Measurements from ENCODE around the gene PRKCZ.
"Not testable (repeated sequence)": the region's sequence is repeated elsewhere in the genome, so short reads cannot be mapped to it uniquely, and the experiment has no call there.

The PRKCZ gene

DNA sequence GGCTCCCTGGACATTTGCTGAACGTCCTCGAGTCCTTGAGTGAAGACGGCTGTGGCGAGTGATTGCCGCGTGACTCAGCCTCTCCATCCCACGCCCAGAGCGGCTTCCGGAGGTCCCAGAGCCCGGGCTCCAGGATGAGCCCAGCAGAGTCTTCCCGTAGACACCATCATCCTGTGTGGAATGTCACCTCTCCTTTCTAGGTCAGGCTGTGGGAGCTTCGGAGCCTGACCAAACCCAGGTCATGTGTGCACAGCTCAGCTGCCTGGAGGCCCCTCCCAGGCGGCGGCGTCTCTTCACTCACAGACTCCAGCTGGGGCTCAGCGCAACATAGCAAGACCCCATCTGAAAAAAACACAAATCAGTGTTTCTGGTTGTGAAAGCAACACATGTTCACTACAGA, 38.2 kb downstream of the PRKCZ start:
- FAIRE-seq, result no peak

DNA sequence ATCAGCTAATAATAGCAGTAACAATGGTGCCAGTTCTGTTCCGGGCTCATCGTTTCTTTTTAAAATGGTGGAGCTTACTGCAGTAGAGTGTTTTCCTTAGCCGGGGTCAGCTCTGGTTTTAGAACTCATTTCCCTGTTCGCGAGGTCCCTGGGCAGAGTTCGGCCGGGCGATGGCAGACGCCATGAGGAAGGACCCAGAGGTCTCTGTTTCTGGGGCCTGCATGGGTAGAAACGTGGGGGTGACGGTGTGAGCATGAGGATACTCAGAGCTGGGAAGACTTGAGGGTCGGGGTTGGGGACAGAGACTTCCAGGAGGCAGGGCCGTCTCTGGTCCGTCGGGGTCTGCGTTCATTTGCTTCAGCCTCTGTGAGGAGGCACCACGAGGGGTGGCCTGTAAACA, 38.8 kb downstream of the PRKCZ start:
- FAIRE-seq, result no peak

GRCh38 chr1:2090216-2090890, 40.1 kb downstream of the PRKCZ start:
- no peak for FAIRE-seq

DNA sequence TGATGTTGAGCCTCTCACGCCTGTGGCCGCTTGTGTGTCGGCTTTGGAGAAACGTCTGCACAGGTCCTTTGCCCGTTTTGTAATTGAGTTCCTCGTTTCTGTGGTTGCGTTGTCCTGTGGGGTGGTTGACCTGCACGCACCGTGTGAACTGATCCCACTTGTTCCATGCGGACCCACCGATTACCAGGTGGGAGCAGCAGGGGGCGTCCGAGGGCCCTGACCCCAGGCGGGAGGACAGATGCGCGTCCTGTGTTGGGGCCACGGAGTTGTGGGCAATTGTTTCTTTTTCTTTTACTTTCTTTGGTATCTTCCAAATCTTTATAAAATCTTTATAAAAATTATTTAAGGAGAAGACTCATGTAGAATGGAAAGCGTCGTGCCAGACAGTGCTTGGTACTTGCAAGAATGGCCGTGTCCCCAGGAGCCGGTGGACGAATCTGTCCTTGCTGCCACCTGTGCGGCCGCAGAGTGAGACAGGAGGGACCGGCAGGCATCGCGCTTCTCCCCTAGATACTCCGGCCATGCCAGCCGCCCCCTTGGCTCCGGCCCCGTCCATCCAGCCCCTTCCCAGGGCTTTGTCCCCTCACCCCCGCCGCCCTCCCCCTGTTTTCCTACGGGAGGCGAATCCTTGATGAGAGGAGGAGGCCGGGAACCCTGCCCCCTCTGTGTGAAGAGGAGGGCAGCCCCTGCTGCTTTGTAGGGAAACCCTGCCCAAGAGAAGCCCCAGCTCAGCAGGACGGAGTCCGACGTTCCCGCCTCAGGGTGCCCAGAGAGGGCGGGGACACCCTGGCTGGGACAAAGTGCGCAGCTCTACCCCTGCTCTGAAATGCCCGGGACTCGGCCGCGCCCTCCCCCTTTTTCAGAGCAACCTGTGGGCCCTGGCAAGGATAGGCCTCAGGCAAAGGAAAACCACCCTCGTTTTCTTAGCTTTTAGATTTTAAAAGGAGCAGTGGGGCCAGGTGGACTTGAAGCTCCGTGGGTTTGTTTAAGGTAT, 41.7 kb downstream of the PRKCZ start:
- no peak for FAIRE-seq

DNA sequence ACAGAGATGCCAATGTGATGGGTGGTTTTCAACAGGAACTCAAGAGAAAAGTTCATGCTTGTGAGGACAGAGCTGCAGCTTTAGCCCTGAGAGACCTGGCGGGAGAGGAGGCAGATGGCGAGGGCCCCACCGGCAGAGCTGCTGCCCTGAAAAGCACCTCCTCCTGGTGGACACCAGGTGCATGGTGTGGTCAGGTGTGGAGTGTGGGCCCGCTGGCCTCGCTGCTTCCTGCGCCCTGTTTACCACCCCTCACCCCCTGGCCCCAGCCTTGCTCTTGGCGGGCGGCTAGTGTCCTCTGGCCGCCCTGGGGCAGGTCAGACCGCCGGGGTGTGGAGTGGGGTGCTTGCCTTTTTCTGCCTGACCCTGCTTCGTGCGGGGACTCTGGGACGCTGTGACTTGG, 42.8 kb downstream of the PRKCZ start:
- no peak for FAIRE-seq

DNA sequence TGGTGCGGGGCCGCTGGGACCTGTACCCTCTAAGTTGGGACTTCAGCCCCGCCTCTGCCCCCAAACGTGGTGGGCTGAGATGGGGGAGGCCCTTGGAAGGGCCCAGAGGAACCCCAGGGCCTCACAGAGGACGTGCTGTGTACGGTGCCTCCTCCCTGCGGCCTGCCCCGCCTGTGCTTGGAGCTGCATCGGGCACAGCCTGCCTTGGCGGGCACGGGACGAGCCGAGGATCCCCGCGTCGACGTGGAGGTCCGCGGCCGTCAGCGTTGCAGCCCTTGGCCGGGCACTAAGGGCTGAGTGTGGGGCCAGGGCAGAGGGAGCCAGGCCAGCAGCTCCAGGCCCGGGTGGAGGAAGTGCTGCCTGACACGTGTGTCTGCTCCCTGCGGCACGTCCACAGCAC, 43.4 kb downstream of the PRKCZ start:
- FAIRE-seq, result no peak

GRCh38 chr1:2094269-2095158, 44.3 kb downstream of the PRKCZ start:
- FAIRE-seq, result not testable (repeated sequence)

GRCh38 chr1:2095394-2095793, 45.2 kb downstream of the PRKCZ start:
- no peak for FAIRE-seq

GRCh38 chr1:2095981-2096736, 45.9 kb downstream of the PRKCZ start:
- no peak for FAIRE-seq

- FAIRE-seq, result no peak
Observed at GRCh38 chr1:2097386-2098300, 47.4 kb downstream of the PRKCZ start.

DNA sequence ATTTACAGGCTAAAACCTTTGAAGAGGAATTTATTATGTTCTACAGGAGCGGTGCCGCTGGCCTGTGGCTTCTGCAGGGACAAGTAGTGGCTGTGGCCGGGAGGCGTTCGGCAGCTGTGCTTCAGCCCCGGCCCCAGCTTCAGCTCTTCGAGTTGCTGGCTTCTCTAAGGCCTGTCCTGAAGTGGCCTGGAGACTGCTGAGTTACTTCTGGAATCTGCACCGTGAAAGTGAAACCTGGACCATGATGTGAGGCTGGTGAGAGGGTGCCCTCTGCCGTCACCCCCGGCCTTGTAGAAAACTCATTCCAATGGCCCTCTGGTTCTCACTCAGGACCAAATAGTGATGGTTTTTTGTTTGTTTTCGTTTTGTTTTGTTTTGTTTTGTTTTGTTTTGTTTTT, 48.1 kb downstream of the PRKCZ start:
- no peak for FAIRE-seq

DNA sequence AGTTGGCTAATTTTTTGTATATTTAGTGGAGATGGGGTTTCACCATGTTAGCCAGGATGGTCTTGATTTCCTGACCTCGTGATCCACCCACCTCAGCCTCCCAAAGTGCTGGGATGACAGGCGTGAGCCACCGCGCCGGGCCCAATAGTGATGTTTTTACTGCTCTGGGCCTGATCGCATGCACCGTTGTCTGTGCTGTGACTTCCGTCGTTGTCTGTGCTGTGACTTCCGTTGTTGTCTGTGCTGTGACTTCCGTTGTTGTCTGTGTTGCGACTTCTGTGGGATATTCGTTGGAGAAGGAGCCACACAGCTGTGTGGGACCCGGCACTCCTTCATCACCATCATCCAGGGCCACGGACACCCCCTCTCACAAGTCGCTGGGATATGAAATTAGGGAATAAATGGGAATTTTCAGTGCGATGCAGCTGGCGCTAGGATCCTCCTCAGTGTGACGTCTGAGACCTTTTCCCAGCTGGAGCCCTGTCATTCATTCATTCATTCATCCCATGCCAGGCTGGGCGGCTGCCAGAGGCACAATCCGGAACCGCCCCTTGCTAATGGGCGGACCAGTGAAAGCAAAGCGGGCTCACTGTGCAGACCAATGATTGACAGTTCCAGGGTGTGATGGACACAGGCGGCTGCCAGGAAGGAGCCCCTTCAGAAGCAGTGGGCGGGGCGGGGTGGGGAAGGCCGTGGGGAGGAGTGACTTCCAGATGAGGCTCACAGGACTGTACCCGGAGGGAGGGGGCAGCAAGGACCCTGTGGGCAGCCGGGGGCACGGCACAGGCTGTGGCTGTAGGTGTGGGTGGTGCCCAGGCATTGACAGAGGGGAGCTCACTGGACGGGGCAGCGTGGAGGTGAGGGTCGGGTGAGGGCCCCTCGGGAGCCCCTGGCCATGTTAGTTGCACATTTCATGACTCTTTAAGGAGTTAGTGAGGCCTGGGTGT, 48.9 kb downstream of the PRKCZ start:
- no peak for FAIRE-seq

GRCh38 chr1:2099886-2100779, 49.9 kb downstream of the PRKCZ start:
- no peak for FAIRE-seq

DNA sequence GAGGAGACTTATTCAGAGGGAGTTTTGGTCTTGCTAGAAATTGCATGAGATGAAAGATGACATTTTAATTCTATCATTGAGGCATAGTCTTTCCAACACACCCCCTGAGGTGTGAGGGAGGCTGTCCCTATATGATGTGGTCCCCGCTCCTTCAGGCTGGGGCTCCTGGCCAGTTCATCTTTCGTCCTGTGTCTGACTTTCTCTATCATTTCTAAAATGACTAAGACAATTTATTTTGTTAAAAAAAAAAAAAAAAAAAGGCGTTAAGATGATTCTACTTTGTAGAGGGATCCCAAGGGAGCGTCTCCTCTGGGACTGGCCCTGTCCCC, 50.5 kb downstream of the PRKCZ start:
- FAIRE-seq, result no peak

GRCh38 chr1:2101531-2101930, 51.3 kb downstream of the PRKCZ start:
- FAIRE-seq, result no peak

DNA sequence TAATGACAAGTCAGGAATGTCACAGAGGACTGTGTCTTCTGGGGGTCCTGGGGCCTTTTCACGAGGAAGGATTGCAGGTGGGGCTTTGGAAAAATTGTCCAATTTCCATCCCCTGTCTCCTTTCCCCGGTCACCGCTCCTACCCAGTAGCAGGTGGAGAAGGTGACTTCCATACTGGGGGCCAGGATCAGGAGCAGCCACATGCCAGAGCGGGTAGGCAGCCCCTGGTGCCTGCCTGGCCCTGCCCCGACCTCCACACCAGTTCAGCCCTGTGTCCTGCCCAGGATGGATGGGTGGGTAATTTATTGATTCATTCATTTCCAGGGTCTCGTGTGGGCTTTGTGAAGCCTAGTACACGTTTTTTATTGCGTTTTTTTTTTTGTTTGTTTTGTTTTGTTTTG, 51.7 kb downstream of the PRKCZ start:
- FAIRE-seq, result no peak

DNA sequence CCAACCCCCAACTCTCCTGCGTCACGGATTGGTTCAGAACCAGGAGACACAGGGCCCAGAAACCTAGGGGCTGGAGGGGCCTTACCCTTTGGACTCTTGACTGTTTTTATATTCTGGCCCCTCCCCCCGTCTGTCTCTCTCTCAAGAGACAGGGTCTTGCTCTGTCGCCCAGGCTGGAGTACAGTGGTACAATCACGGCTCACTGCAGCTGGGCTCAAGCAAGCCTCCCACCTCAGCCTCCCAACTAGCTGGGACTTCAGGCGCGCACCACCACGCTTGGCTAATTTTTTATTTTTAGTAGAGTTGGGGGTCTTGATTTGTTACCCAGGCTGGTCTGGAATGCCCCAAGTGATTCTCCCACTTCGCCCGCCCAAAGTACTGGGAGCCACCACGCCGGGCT, 52.5 kb downstream of the PRKCZ start:
- no peak for FAIRE-seq

DNA sequence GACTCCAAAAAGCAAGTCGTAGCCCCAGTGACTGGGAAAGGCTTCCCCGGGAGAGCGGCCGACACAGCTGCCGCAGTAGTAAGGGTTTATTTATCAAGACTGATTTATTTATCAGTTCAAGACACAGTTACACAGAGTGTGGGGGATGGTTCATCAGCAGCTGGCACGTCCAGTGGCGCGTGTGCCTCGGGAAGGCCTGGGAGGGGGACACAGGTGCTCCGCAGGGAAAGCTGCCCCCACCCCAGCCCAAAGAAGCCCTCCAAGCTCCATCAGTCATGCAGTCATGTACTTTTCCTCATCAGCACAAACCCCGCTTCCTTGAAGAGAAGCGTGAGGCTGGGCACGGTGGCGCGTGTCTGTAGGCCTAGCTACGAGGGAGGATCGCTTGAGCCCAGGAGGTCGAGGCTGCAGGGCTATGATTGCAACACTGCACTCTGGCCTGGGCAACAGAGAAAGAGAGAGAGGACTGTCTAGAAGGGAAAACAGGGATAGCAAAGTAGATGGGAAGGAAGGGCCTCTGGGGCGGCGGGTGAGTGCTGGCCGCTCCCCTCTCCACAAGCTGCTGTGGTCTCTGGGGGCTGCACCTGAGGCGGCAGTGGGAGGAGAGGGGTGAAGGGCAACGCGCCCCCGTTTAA, 53.2 kb downstream of the PRKCZ start:
- no peak for FAIRE-seq

Data from endometrium (tissue), 2 donors.